Endodermal cell (in vitro differentiated cells): ENCODE data around the gene INMT. TPM values are rescaled to one million over a fixed set of nuclear protein-coding genes. Genes with fewer than 3 reads are reported as not detected.

Source experiments
- DNase-seq: peaks from one replicate; pipeline ENCODE4 v3.0.0-alpha.2; 2017
- H3K27ac ChIP-seq: 2 replicates; pipeline ENCODE4 v1.5.1; 2013; ENCODE audit warnings: mild to moderate bottlenecking, low read depth, low read length, moderate library complexity
- H3K27me3 ChIP-seq: 2 replicates; pipeline ENCODE4 v1.6.1; 2013; ENCODE audit warnings: mild to moderate bottlenecking, low read length, moderate library complexity; ENCODE audit not compliant: insufficient read depth, control insufficient read depth, poor library complexity, severe bottlenecking
- H3K36me3 ChIP-seq: 2 replicates; pipeline ENCODE4 v1.7.0; 2013; ENCODE audit warnings: mild to moderate bottlenecking, low read length, moderate library complexity; ENCODE audit not compliant: control insufficient read depth, insufficient read depth
- H3K4me1 ChIP-seq: one replicate; pipeline ENCODE4 v1.7.0; 2013; ENCODE audit warnings: low read length; ENCODE audit not compliant: control insufficient read depth, insufficient read depth
- H3K4me3 ChIP-seq: 2 replicates; pipeline ENCODE4 v1.5.1; 2013; ENCODE audit warnings: mild to moderate bottlenecking, low read length, moderate library complexity
- H3K9ac ChIP-seq: 2 replicates; pipeline ENCODE4 v1.6.1; 2013; ENCODE audit warnings: mild to moderate bottlenecking, low read length, moderate library complexity; ENCODE audit not compliant: poor library complexity, severe bottlenecking; ENCODE audit errors: extremely low read depth
- H3K9me3 ChIP-seq: 2 replicates; pipeline ENCODE4 v1.6.1; 2013; ENCODE audit warnings: mild to moderate bottlenecking, low read length, moderate library complexity; ENCODE audit not compliant: control insufficient read depth
- H3K27ac Mint-ChIP-seq: 2 replicates; pipeline ENCODE4 v1.8.0; 2020; ENCODE audit warnings: mixed read lengths
- H3K27me3 Mint-ChIP-seq: 2 replicates; pipeline ENCODE4 v1.8.0; 2021; ENCODE audit warnings: mild to moderate bottlenecking, mixed read lengths; ENCODE audit not compliant: insufficient read depth
- H3K36me3 Mint-ChIP-seq: 2 replicates; pipeline ENCODE4 v1.8.0; 2020; ENCODE audit warnings: low read depth, mixed read lengths
- H3K4me1 Mint-ChIP-seq: 2 replicates; pipeline ENCODE4 v1.8.0; 2020; ENCODE audit warnings: mixed read lengths
- H3K4me3 Mint-ChIP-seq: 2 replicates; pipeline ENCODE4 v1.8.0; 2020; ENCODE audit warnings: mild to moderate bottlenecking, moderate library complexity, mixed read lengths
- H3K9me3 Mint-ChIP-seq: 2 replicates; pipeline ENCODE4 v1.8.0; 2020; ENCODE audit warnings: mild to moderate bottlenecking, mixed read lengths
- WGBS, 2 experiments: methylation state at CpG; one replicate each; pipeline versions ENCODE4 v1.1.5 to v1.1.7; 2013; ENCODE audit warnings: missing lambda C conversion rate in 2 of 2, mixed read lengths in 1 of 2; ENCODE audit not compliant: insufficient coverage in 1 of 2, insufficient read length in 1 of 2; 5-methylcytosine and 5-hydroxymethylcytosine counted together
- total RNA-seq, 2 donors: library from RNA; stranded (reverse); fragmentation: NEBNext Ultra II Directional in 1 of 2; extraction: Animal tissue kit (Norgen Biotek cat#: 25700) in 1 of 2; gene quantifications; 2 replicates in 1 of 2; 3 replicates in 1 of 2; pipeline ENCODE4 v1.2.1, GENCODE V29; 2021
- TF ChIP-seq, protein P1 (sequence below): fragments of 200-600 bp; sonication (generic); conservative IDR thresholded peaks from 2 replicates; pipeline ENCODE4 v1.5.0; 2021; ENCODE audit warnings: antibody characterized with exemption, mild to moderate bottlenecking

Gene INMT
- total RNA-seq, 2 donors from 2014 or later: 3.0 to 3.3 TPM

DNA sequence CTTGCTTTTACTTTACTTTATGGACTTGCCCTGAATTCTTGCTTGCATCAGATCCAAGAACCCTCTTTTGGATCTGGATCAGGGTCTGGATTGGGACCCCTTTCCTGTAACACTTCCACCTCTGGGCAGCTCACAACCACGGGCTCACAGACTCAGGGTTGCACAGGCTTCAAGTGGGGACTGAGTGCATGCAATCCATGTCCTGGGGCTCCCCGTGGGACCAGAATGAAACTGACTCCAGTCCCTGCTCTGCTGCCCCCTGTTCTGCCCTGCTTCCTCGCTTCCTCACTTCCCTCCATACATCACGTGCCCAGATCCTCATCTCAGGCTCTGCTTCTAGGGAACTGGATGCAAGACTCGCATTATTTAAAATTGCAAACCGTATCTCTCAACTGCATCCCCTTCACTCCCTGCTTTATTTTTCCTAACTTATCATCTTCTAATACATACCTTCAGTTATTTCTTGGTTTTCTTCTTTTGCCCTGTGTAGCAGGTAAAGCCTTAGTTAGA, 23.3 kb upstream of the INMT start:
- no peak overlapping the region for H3K4me3 Mint-ChIP-seq
- H3K4me1 Mint-ChIP-seq: peaks cover 7% of the 10 kb centered on the region
- H3K9me3 Mint-ChIP-seq: no peaks in the 10 kb centered on the region
- Histone ChIP-seq H3K4me3 (no peak overlapping the region), H3K9me3 (no peaks in the 10 kb centered on the region), H3K9ac (no peak overlapping the region), H3K27me3 (peaks cover 6% of the 10 kb centered on the region), H3K4me1 (no peaks in the 10 kb centered on the region), H3K27ac (no peak overlapping the region), H3K36me3 (no peaks in the 10 kb centered on the region)
- DNase-seq: no peak
- H3K27ac Mint-ChIP-seq: no peak overlapping the region
- WGBS, 2 experiments: 77 to 83% methylated on average over 5 to 6 of the region's 6 CpGs
- H3K27me3 Mint-ChIP-seq: peaks cover 7% of the 10 kb centered on the region
- no peaks in the 10 kb centered on the region for H3K36me3 Mint-ChIP-seq
- TF ChIP-seq, protein P1, sequence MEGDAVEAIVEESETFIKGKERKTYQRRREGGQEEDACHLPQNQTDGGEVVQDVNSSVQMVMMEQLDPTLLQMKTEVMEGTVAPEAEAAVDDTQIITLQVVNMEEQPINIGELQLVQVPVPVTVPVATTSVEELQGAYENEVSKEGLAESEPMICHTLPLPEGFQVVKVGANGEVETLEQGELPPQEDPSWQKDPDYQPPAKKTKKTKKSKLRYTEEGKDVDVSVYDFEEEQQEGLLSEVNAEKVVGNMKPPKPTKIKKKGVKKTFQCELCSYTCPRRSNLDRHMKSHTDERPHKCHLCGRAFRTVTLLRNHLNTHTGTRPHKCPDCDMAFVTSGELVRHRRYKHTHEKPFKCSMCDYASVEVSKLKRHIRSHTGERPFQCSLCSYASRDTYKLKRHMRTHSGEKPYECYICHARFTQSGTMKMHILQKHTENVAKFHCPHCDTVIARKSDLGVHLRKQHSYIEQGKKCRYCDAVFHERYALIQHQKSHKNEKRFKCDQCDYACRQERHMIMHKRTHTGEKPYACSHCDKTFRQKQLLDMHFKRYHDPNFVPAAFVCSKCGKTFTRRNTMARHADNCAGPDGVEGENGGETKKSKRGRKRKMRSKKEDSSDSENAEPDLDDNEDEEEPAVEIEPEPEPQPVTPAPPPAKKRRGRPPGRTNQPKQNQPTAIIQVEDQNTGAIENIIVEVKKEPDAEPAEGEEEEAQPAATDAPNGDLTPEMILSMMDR: no peak

DNA sequence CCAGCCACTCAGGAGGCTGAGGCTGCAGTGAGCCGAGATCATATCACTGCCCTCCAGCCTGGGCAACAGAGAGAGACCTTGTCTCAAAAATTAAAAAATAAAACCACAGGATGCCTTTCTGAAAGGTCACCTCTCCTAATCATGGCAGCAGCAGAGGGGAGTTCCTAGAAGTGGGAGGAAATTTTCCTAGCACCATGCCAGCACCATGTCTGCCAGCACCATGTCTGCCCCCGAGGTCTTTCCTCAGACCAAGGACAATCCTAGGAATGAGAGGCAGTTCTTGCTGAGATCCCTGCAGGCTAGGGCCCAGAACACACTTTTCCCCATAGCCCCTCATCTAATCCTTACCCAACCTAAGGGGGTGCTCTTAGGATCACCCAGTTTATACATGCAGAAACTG, 22.3 kb upstream of the INMT start:
- TF ChIP-seq, protein P1: no peak
- no peaks in the 10 kb centered on the region for H3K9me3 ChIP-seq
- Mint-ChIP-seq H3K27me3 (peaks cover 4% of the 10 kb centered on the region), H3K9me3 (peaks cover under 1% of the 10 kb centered on the region), H3K4me3 (no peak overlapping the region), H3K36me3 (no peaks in the 10 kb centered on the region), H3K4me1 (peaks cover 7% of the 10 kb centered on the region), H3K27ac (no peak overlapping the region)
- H3K27ac ChIP-seq: no peak overlapping the region
- H3K9ac ChIP-seq: no peak overlapping the region
- DNase-seq: no peak
- peaks cover 4% of the 10 kb centered on the region for H3K27me3 ChIP-seq
- no peak overlapping the region for H3K4me3 ChIP-seq
- WGBS, 2 experiments: 87 to 89% methylated on average over 1 to 2 of the region's 2 CpGs
- no peaks in the 10 kb centered on the region for H3K36me3 ChIP-seq
- no peaks in the 10 kb centered on the region for H3K4me1 ChIP-seq

DNA sequence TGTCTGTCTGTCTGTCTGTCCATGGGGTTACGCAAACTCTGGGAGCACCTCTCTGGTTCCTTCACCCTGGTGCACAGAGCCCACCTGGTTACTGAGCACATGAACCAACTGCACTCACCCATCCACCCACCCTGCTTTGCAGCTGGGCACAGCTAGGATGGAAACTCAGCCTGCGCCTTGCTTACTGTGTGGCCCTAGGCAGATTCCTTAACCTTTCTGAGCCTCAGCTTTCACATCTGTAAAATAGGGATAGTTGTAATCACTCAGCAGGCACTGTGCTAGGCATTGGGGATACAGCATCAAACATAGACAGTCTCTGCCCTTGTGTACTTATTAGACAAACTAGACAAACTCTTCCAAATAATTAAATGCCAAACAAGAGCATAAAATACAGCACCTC, 21.8 kb upstream of the INMT start:
- Histone ChIP-seq H3K27me3 (no peaks in the 10 kb centered on the region), H3K4me1 (no peaks in the 10 kb centered on the region), H3K9ac (no peak overlapping the region), H3K9me3 (no peaks in the 10 kb centered on the region), H3K4me3 (no peak overlapping the region), H3K36me3 (no peaks in the 10 kb centered on the region), H3K27ac (no peak overlapping the region)
- Mint-ChIP-seq H3K9me3 (peaks cover 5% of the 10 kb centered on the region), H3K27me3 (peaks cover 5% of the 10 kb centered on the region), H3K27ac (no peak overlapping the region), H3K4me3 (no peak overlapping the region), H3K36me3 (no peaks in the 10 kb centered on the region), H3K4me1 (peaks cover 7% of the 10 kb centered on the region)
- TF ChIP-seq, protein P1: no peak
- WGBS, 2 experiments: 97 to 100% methylated on average over 1 to 2 of the region's 2 CpGs
- no peak for DNase-seq
